ENCODE results near the gene SKI. TPM values are rescaled to one million over a fixed set of nuclear protein-coding genes. Genes with fewer than 3 reads are reported as not detected.

Gene SKI
- polyA plus RNA-seq, 3 donors = 0.20 to 6.6 (median 0.25) TPM

DNA sequence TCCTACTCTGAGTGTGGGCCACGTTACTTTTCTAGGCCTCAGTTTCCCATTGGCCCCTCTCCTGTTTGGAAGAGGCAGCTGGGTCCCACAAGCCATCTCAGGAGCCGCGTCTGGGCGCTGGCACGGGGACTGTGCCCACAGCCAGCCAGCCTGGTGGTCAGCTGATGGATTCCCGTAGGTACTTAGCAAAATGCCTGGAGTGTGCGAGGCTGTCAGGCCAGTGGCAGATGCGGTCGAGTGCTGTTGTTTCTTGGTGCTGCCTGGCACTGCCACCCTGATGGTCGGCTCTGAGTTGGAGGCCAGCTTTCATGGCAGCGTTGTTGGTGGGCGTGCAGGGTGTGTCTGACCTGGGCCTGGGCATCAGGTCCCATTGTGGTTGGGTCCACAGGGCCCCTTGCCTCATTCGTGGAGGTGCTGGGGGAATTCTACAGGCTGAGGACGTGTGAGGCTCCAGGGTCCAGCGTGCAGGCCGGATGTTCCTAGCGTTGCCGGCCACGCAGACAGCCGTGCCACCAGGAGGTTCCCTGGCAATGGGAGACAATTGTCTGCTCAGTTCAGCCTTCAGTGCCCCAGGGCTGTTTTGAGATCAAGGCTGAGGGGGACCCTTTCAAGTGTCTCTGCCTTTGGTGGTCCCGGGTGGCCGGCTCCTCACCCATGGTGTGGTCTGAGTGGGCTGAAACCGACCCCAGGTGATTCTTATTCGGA lies 20.9 kb downstream of the SKI start:
- DNase-seq = no peak
- peaks cover 78% of the 10 kb centered on the region for H3K79me2 ChIP-seq (ENCODE audit: insufficient read depth, low read length)
- no peak overlapping the region for H3K27ac ChIP-seq (ENCODE audit: low read depth in 1 of 2, low read length in 2 of 2)
- H3K4me3 Mint-ChIP-seq = no peak overlapping the region
- WGBS (ENCODE audit: insufficient coverage) = 95% methylated on average over 22 of the region's 24 CpGs
- TF ChIP-seq CTCF (IDR thresholded peaks at IDR 0.05) = no peak
- H3K36me3 Mint-ChIP-seq = peaks cover 39 to 47% of the 10 kb centered on the region in 2 donors
- no peak overlapping the region for H3K27ac Mint-ChIP-seq
- no peak overlapping the region for H2AFZ ChIP-seq (ENCODE audit: insufficient read depth, low read depth, low read length, poor library complexity, severe bottlenecking)
- intact Hi-C loops (cut with micrococcal nuclease) = no loop called here
- no peaks in the 10 kb centered on the region for H3K9me3 ChIP-seq (replicated peaks in 1 of 2; ENCODE audit: control insufficient read depth in 1 of 2, insufficient read depth in 1 of 2, low read length in 2 of 2)
- no peaks in the 10 kb centered on the region for H3K27me3 ChIP-seq (ENCODE audit: control insufficient read depth in 2 of 2, insufficient read depth in 2 of 2, low read length in 2 of 2)
- H3K4me1 Mint-ChIP-seq = peaks cover 53% of the 10 kb centered on the region
- peaks cover 95% of the 10 kb centered on the region for H4K20me1 ChIP-seq (ENCODE audit: insufficient read depth, low read length)
- H3K4me2 ChIP-seq (replicated peaks; ENCODE audit: extremely low read depth, low read length, poor library complexity, severe bottlenecking) = no peak overlapping the region
- H3K36me3 ChIP-seq (replicated peaks in 1 of 2; ENCODE audit: control insufficient read depth in 1 of 2, insufficient read depth in 2 of 2, low read length in 2 of 2) = peaks cover 0 to 4% of the 10 kb centered on the region in 2 donors
- H3K9me3 Mint-ChIP-seq = peaks cover 0 to 9% (median 3%) of the 10 kb centered on the region in 7 donors
- H3K9ac ChIP-seq (ENCODE audit: insufficient read depth, low read length, poor library complexity, severe bottlenecking) = no peak overlapping the region
- no peak overlapping the region for H3K4me3 ChIP-seq (replicated peaks in 1 of 3; ENCODE audit: low read depth in 2 of 3, low read length in 3 of 3)
- H3K4me1 ChIP-seq (ENCODE audit: control insufficient read depth in 1 of 2, insufficient read depth in 2 of 2, low read length in 2 of 2) = peaks cover 33 to 40% of the 10 kb centered on the region in 2 donors
- peaks cover under 1 to 13% (median 1%) of the 10 kb centered on the region in 3 donors for H3K27me3 Mint-ChIP-seq (ENCODE audit: low read depth in 3 of 3)

DNA sequence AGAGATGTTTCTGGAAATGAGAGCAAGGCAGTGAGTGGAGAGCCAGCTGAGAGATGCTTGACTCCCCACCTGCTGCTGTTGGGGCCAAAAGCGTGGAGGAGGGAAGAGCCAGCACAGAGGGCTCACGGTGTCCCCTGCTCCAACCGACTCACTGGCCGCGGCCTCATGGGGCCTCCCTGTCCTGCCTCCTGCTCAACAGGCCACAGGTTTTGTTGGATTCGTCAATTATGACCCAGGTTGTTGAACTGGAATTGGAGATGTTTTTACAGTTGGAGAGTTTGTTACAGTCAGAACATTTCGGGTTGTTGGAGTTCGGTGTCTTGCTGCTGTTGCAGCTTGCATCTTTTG lies 21.4 kb downstream of the SKI start:
- H3K27ac Mint-ChIP-seq = no peak overlapping the region
- H3K4me2 ChIP-seq (replicated peaks; ENCODE audit: extremely low read depth, low read length, poor library complexity, severe bottlenecking) = no peak overlapping the region
- H3K79me2 ChIP-seq (ENCODE audit: insufficient read depth, low read length) = peaks cover 78% of the 10 kb centered on the region
- peaks cover 0 to 4% of the 10 kb centered on the region in 2 donors for H3K36me3 ChIP-seq (replicated peaks in 1 of 2; ENCODE audit: control insufficient read depth in 1 of 2, insufficient read depth in 2 of 2, low read length in 2 of 2)
- peaks cover 53% of the 10 kb centered on the region for H3K4me1 Mint-ChIP-seq
- peaks cover 0 to 14% (median 1%) of the 10 kb centered on the region in 3 donors for H3K27me3 Mint-ChIP-seq (ENCODE audit: low read depth in 3 of 3)
- TF ChIP-seq CTCF (IDR thresholded peaks at IDR 0.05) = no peak
- intact Hi-C loops (cut with micrococcal nuclease) = no loop called here
- H3K36me3 Mint-ChIP-seq = peaks cover 38 to 52% of the 10 kb centered on the region in 2 donors
- H4K20me1 ChIP-seq (ENCODE audit: insufficient read depth, low read length) = peaks cover 96% of the 10 kb centered on the region
- H3K4me1 ChIP-seq (ENCODE audit: control insufficient read depth in 1 of 2, insufficient read depth in 2 of 2, low read length in 2 of 2) = peaks cover 33 to 45% of the 10 kb centered on the region in 2 donors
- WGBS (ENCODE audit: insufficient coverage) = 98% methylated on average over 8 of the region's 8 CpGs
- H3K4me3 ChIP-seq (replicated peaks in 1 of 3; ENCODE audit: low read depth in 2 of 3, low read length in 3 of 3) = no peak overlapping the region
- no peak overlapping the region for H2AFZ ChIP-seq (ENCODE audit: insufficient read depth, low read depth, low read length, poor library complexity, severe bottlenecking)
- H3K27me3 ChIP-seq (ENCODE audit: control insufficient read depth in 2 of 2, insufficient read depth in 2 of 2, low read length in 2 of 2) = no peaks in the 10 kb centered on the region
- H3K27ac ChIP-seq (ENCODE audit: low read depth in 1 of 2, low read length in 2 of 2) = no peak overlapping the region
- H3K9me3 ChIP-seq (replicated peaks in 1 of 2; ENCODE audit: control insufficient read depth in 1 of 2, insufficient read depth in 1 of 2, low read length in 2 of 2) = peaks cover 0 to under 1% of the 10 kb centered on the region in 2 donors
- no peak overlapping the region for H3K4me3 Mint-ChIP-seq
- no peak for DNase-seq
- H3K9me3 Mint-ChIP-seq = peaks cover 3 to 12% (median 4%) of the 10 kb centered on the region in 7 donors
- H3K9ac ChIP-seq (ENCODE audit: insufficient read depth, low read length, poor library complexity, severe bottlenecking) = no peak overlapping the region

Measured in CD14-positive monocyte (primary cell).